ENCODE data around the gene MGAM2. TPM values are rescaled to one million over a fixed set of nuclear protein-coding genes. Genes with fewer than 3 reads are reported as not detected.

The MGAM2 gene
- total RNA-seq, 1 donor from 2014 or later = not detected

DNA sequence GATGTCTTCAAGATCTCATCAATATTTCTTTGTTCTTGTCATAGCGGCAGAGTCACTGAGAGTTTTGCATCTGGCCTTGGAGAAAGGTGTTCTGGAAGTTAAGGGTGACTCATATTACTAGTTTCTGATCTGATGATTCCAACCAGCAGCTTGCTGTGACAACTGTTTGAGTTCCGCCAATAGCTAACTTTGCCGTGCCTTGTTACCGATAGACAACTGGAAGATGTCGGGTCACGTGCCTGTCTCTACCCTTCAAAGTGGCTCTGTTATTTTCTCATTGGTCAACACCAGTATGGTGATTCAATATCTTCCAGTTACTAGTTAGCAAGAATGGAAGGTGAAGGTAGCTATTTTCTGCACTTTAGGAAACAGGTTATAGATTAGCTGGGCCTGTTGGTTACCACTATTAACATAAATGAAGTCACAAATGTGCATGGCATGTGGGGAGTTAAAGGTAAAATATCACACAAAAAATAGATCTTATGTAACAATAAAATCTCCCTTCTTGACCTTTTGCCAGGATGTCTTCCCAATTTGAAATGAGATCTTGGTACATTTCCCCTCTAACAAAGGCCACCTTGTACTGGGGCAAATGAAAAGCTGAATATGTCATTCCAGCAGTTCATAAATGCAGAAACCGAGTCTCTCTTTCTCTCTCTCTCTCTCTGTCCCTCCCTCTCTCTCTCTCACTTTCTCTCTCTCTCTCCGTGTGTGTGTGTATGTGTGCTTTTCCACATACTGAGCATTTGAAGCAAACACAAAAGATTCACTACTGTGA is 2.6 kb upstream of the MGAM2 start:
- no peak for DNase-seq
- H3K36me3 ChIP-seq = no peaks in the 10 kb centered on the region
- no peak overlapping the region for H3K4me3 ChIP-seq
- peaks cover 4% of the 10 kb centered on the region for H3K27me3 ChIP-seq (ENCODE audit: low read depth)
- TF ChIP-seq, protein P1, sequence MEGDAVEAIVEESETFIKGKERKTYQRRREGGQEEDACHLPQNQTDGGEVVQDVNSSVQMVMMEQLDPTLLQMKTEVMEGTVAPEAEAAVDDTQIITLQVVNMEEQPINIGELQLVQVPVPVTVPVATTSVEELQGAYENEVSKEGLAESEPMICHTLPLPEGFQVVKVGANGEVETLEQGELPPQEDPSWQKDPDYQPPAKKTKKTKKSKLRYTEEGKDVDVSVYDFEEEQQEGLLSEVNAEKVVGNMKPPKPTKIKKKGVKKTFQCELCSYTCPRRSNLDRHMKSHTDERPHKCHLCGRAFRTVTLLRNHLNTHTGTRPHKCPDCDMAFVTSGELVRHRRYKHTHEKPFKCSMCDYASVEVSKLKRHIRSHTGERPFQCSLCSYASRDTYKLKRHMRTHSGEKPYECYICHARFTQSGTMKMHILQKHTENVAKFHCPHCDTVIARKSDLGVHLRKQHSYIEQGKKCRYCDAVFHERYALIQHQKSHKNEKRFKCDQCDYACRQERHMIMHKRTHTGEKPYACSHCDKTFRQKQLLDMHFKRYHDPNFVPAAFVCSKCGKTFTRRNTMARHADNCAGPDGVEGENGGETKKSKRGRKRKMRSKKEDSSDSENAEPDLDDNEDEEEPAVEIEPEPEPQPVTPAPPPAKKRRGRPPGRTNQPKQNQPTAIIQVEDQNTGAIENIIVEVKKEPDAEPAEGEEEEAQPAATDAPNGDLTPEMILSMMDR (IDR thresholded peaks at IDR 0.05; ENCODE audit: borderline replicate concordance) = no peak
- no peak overlapping the region for H3K27ac ChIP-seq (replicated peaks)
- intact Hi-C loops (cut with micrococcal nuclease) = no loop called here
- H3K9me3 ChIP-seq (replicated peaks) = no peaks in the 10 kb centered on the region
- no peaks in the 10 kb centered on the region for H3K4me1 ChIP-seq

DNA sequence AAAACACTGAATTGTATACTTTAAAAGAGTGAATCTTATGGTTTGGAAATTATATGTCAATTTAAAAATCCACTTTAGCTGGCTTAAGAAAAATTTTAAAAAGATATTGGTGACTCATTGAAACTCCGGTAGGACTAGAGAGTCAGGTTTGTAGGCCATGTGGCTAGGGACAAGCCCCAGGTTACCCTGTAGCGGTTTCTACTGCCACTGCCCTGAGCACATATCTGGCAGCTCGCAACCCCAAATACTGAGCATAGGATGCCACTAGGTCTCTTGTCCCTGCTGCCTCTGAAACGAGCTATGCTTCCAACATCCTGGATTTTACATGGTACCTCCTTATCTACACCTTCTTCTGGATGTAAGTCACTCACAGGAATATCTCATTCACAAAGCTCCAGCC is 1.4 kb upstream of the MGAM2 start:
- H3K27ac ChIP-seq (replicated peaks) = no peak overlapping the region
- intact Hi-C loops (cut with micrococcal nuclease) = no loop called here
- H3K4me3 ChIP-seq = no peak overlapping the region
- peaks cover 4% of the 10 kb centered on the region for H3K27me3 ChIP-seq (ENCODE audit: low read depth)
- no peaks in the 10 kb centered on the region for H3K4me1 ChIP-seq
- TF ChIP-seq, protein P1 (IDR thresholded peaks at IDR 0.05; ENCODE audit: borderline replicate concordance) = no peak
- no peaks in the 10 kb centered on the region for H3K9me3 ChIP-seq (replicated peaks)
- H3K36me3 ChIP-seq = no peaks in the 10 kb centered on the region
- DNase-seq = no peak

DNA sequence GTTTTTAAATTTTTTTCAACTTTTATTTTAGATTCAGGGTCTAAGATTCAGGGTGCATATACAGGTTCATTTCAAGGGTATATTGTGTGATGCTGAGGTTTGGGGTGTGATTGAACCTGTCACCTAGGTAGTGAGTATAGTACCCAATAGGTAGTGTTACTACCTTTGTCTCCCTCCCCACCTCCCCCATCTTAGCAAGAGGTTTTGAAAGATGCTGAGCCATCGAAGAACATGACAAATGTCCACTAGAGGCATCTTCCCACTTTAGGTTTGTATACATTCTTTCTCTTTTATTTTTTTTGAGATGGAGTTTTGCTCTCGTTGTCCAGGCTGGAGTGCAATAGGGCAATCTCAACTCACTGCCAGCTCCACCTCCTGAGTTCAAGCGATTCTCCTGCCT is 880 bp upstream of the MGAM2 start:
- no peak for DNase-seq
- Histone ChIP-seq H3K4me1 (no peaks in the 10 kb centered on the region), H3K4me3 (no peak overlapping the region), H3K9me3 (replicated peaks) (no peaks in the 10 kb centered on the region), H3K36me3 (no peaks in the 10 kb centered on the region), H3K27me3 (ENCODE audit: low read depth) (peaks cover 4% of the 10 kb centered on the region), H3K27ac (replicated peaks) (no peak overlapping the region)
- TF ChIP-seq, protein P1 (IDR thresholded peaks at IDR 0.05; ENCODE audit: borderline replicate concordance) = no peak
- intact Hi-C loops (cut with micrococcal nuclease) = no loop called here

DNA sequence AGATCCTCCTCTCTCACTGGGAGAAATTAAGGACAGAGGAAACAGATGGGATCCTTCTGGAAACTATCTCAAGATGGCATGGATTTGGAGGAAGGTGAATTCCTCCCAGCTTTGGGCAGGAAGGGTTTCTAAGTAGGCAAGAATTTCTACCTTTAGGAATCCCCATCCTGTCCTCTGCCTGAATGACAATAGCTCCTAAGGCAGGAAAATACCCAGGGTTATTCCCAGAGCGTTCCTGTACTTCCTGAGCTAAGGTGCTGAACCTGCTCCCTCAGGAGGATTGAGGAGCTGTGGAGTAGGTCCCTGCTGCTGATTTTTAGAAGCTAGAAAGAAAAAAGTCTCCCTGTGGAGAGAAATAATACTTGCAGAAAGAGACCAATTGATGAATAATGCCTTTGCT is 568 bp downstream of the MGAM2 start:
- H3K4me1 ChIP-seq = no peaks in the 10 kb centered on the region
- TF ChIP-seq, protein P1 (IDR thresholded peaks at IDR 0.05; ENCODE audit: borderline replicate concordance) = no peak
- no peaks in the 10 kb centered on the region for H3K9me3 ChIP-seq (replicated peaks)
- DNase-seq = no peak
- intact Hi-C loops (cut with micrococcal nuclease) = no loop called here
- H3K4me3 ChIP-seq = no peak overlapping the region
- peaks cover 4% of the 10 kb centered on the region for H3K27me3 ChIP-seq (ENCODE audit: low read depth)
- H3K36me3 ChIP-seq = no peaks in the 10 kb centered on the region
- H3K27ac ChIP-seq (replicated peaks) = no peak overlapping the region

DNA sequence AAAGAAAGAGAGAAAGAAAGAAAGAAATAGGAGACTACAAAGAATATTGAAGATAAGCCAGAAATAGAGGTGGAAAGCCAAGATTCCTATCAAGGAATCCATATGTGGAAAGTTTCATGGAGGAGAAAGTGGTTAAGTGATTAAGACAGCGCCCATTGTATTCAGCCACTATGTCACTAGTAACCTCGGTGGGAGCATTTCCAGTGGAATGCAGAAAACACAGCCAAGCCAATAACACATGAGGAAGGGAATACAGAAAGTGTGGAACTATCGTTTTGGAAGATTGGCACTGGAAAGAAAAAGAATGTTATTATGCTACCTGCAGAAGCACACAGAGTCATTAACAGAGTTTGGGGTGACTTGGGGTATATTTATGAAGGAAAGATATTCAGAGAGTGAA is 2.7 kb downstream of the MGAM2 start:
- intact Hi-C loops (cut with micrococcal nuclease) = no loop called here
- no peaks in the 10 kb centered on the region for H3K9me3 ChIP-seq (replicated peaks)
- H3K4me1 ChIP-seq = no peaks in the 10 kb centered on the region
- DNase-seq = no peak
- no peak overlapping the region for H3K4me3 ChIP-seq
- H3K36me3 ChIP-seq = no peaks in the 10 kb centered on the region
- peaks cover 4% of the 10 kb centered on the region for H3K27me3 ChIP-seq (ENCODE audit: low read depth)
- TF ChIP-seq, protein P1 (IDR thresholded peaks at IDR 0.05; ENCODE audit: borderline replicate concordance) = no peak
- H3K27ac ChIP-seq (replicated peaks) = no peak overlapping the region

All from left ventricle myocardium inferior (tissue), 1 donor.